C4-2B (cell line): ENCODE measurements around the gene ZMYND11.

Experiments used
- H3K27ac ChIP-seq: fragments of 450-650 bp; 2 replicates; pipeline ENCODE4 v1.5.1; 2017
- ZFX ChIP-seq: fragments of 450-650 bp; IDR thresholded peaks from 2 replicates; pipeline ENCODE4 v1.6.1; 2017
- TF ChIP-seq, protein P1 (sequence below): fragments of 450-650 bp; conservative IDR thresholded peaks from 2 replicates; pipeline ENCODE4 v1.5.1; 2017; ENCODE audit warnings: mild to moderate bottlenecking

The ZMYND11 gene

DNA sequence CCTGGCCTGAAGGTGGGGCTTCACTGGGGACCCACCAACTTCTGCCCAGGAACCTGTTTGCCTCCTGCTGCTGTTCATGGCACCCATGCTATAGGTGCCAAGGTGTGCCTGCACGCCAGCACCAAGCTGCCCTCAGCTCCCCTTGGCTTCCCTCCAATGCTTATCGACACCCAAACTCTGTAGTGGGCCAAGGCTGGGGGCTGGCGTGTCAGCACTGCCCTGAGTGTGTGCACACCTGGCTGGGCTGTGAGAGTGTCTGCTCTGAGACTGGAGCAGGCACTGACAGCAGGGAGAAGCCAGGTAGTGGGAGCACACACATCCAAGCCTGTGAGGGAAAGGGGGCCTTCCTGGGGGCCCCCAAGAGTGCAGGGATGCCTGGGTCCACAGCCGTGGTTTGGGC is 43.1 kb upstream of the ZMYND11 start:
- TF ChIP-seq, protein P1, sequence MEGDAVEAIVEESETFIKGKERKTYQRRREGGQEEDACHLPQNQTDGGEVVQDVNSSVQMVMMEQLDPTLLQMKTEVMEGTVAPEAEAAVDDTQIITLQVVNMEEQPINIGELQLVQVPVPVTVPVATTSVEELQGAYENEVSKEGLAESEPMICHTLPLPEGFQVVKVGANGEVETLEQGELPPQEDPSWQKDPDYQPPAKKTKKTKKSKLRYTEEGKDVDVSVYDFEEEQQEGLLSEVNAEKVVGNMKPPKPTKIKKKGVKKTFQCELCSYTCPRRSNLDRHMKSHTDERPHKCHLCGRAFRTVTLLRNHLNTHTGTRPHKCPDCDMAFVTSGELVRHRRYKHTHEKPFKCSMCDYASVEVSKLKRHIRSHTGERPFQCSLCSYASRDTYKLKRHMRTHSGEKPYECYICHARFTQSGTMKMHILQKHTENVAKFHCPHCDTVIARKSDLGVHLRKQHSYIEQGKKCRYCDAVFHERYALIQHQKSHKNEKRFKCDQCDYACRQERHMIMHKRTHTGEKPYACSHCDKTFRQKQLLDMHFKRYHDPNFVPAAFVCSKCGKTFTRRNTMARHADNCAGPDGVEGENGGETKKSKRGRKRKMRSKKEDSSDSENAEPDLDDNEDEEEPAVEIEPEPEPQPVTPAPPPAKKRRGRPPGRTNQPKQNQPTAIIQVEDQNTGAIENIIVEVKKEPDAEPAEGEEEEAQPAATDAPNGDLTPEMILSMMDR: no peak
- H3K27ac ChIP-seq: peak overlapping the region; percentile 55

DNA sequence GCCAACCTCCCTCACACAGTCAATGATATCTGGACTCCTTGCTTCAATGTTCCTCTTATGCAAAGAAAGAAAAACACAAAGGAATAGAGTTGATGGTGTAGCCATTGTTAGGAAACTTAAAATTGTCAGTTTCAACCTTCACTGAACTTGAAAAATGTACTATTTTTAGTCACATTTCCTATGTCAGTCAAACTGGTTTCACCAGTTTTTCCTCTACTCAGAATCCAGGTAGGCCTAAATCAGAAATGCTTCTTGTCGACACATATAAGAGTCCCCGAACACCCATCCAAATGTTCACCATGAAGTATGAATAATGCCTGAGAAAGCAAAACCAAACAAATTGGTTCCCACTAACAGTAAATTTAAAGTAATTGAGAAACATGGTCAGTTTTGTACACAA is 42.4 kb upstream of the ZMYND11 start:
- TF ChIP-seq, protein P1: no peak
- no peak for TF ChIP-seq ZFX

DNA sequence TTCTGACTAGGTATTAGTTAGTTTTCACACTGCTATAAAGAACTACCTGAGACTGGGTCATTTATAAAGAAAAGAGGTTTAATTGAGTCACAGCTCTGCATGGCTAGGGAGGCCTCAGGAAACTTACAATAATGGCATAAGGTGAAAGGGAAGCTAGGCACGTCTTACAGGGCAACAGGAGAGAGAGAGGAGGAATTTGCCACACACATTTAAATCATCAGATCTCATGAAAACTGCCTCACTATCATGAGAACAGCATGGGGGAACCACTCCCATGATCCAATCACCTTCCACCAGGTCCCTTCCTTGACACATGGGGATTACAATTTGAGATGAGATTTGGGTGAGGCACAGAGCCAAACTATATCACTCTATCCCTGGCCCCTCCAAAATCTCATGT is 40.6 kb upstream of the ZMYND11 start:
- no peak for TF ChIP-seq ZFX
- TF ChIP-seq, protein P1: no peak
- no peak overlapping the region for H3K27ac ChIP-seq

More for the DNA sequence above, 42.4 kb upstream of the ZMYND11 start:
- no peak overlapping the region for H3K27ac ChIP-seq

DNA sequence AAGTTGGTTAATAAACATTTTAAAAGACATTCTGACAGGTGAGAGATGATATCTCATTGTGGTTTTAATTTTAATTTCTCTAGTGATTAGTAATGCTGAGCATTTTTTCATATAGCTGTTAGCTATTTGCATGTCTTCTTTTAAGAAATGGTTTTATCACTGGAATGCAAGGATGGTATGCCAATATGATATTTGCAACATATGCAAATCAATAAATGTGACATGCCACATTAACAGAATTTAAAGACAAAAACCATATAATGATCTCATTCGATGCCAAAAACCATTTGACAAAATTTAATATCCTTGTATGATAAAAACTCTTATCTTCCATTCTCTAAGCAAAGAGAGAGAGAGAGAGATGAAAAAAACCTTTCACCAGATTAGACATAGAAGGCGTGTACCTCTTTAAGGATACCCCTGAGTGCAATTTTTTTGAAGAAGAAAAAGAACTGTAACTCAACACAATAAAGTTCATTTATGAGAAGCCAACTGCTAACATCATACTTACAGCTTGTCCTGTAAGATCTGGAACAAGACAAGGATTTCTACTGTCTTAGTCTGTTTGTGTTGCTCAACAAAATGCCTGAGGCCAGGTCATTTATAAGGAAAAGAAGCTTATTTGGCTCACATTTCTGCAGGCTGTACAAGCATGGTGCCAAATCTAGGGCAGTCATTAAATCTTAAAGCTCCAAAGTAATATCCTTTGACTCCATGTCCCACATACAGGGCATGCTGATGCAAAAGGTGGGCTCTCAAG is 39.7 kb upstream of the ZMYND11 start:
- TF ChIP-seq, protein P1: no peak
- TF ChIP-seq ZFX: no peak
- H3K27ac ChIP-seq: no peak overlapping the region

DNA sequence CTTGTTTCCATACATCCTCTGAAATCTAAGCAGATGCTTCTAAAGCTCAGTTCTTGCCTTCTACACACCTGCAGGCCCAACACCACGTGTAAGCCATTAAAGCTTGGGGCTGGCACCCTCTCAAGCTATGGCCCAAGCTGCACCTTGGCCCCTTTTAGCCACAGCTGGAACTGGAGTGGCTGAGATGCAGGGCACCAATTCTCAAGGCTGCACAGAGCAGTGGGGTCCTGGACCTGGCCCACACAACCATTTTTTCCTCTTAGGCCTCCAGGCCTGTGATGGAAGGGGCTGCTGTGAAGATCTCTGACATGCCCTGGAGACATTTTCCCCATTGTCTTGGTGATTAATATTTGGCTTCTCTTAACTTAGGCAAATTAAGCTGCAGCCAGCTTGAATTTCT is 38.8 kb upstream of the ZMYND11 start:
- no peak overlapping the region for H3K27ac ChIP-seq
- TF ChIP-seq, protein P1: no peak
- no peak for TF ChIP-seq ZFX

DNA sequence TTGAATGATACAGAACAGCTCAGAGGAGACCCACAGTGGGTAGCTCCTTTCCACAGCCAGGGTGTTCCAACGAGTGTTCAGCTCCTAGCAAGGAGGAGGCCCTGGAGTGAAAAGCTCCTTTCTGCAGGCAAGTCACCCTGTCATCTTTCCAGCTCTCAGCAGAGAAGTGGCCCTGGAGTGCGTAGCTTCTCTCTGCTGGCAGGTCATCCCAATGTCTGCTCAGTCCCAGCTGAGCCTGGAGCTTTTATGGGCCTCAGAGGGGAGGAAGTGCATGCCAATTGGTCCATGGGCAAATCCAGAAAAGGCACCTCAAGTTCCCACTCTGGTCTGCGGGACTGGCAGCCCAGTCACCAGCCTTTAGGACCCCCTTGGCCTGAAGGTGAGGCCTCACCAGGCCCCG is 30.8 kb upstream of the ZMYND11 start:
- no peak for TF ChIP-seq ZFX
- TF ChIP-seq, protein P1: no peak
- no peak overlapping the region for H3K27ac ChIP-seq

DNA sequence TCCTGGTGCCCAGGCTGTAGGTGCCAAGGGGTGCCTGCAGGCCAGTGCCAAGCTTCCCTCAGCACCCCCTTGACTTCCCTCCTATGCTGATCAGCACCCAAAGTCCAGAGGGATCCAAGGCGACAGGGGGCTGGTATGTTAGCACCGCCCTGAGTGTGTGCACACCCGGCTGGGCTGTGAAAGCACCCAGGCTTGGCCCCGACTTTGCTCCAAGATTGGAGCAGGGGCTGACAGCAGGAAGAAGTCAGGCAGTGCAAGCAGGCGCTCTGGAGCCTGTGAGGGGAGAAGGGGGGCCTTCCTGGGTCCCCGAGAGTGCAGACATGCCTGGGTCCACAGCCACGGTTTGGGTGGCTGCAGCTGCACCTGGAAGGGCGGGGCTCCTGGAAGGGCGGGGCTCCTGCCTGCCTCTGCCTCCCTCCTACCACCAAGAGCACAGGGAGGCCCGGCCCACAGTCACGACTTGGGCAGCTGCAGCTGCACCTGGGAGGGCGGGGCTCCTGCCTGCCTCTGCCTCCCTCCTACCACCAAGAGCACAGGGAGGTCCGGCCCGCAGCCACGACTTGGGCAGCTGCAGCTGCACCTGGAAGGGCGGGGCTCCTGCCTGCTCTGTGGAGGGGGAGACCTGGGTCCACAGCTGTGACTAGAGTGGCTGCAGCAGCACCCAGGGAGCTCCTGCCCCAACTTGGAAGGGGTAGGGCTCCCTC is 30.2 kb upstream of the ZMYND11 start:
- TF ChIP-seq ZFX: no peak
- TF ChIP-seq, protein P1: no peak

More for the DNA sequence above, 30.2 kb upstream of the ZMYND11 start:
- H3K27ac ChIP-seq: no peak overlapping the region
